Nephron progenitor cell (in vitro differentiated cells): ENCODE results near the gene RPL38.

Source experiments
- DNase-seq: peaks from one replicate; pipeline ENCODE4 v3.0.0; 2021
- H3K27ac Mint-ChIP-seq: 2 replicates; pipeline ENCODE4 v1.8.0; 2021; ENCODE audit warnings: mild to moderate bottlenecking, moderate library complexity, mixed read lengths
- H3K27me3 Mint-ChIP-seq: 2 replicates; pipeline ENCODE4 v1.8.0; 2021; ENCODE audit warnings: mild to moderate bottlenecking, low read depth, mixed read lengths; ENCODE audit not compliant: poor library complexity
- H3K36me3 Mint-ChIP-seq: 2 replicates; pipeline ENCODE4 v1.8.0; 2021; ENCODE audit warnings: low read depth, mixed read lengths
- H3K4me1 Mint-ChIP-seq: 2 replicates; pipeline ENCODE4 v1.8.0; 2021; ENCODE audit warnings: mixed read lengths
- H3K4me3 Mint-ChIP-seq: 2 replicates; pipeline ENCODE4 v1.8.0; 2021; ENCODE audit warnings: mild to moderate bottlenecking, moderate library complexity, mixed read lengths
- H3K9me3 Mint-ChIP-seq: 2 replicates; pipeline ENCODE4 v1.8.0; 2021; ENCODE audit warnings: mild to moderate bottlenecking, moderate library complexity, mixed read lengths
- TF ChIP-seq, protein P1 (sequence below): fragments of 200-600 bp; sonication (generic); IDR thresholded peaks from 2 replicates; pipeline ENCODE4 v1.5.0; 2021; ENCODE audit warnings: antibody characterized with exemption

Gene RPL38

GRCh38 chr17:74251569-74251968 lies 48.1 kb downstream of the RPL38 start:
- H3K27ac Mint-ChIP-seq: no peak overlapping the region
- H3K9me3 Mint-ChIP-seq: peaks cover 10% of the 10 kb centered on the region
- TF ChIP-seq, protein P1, sequence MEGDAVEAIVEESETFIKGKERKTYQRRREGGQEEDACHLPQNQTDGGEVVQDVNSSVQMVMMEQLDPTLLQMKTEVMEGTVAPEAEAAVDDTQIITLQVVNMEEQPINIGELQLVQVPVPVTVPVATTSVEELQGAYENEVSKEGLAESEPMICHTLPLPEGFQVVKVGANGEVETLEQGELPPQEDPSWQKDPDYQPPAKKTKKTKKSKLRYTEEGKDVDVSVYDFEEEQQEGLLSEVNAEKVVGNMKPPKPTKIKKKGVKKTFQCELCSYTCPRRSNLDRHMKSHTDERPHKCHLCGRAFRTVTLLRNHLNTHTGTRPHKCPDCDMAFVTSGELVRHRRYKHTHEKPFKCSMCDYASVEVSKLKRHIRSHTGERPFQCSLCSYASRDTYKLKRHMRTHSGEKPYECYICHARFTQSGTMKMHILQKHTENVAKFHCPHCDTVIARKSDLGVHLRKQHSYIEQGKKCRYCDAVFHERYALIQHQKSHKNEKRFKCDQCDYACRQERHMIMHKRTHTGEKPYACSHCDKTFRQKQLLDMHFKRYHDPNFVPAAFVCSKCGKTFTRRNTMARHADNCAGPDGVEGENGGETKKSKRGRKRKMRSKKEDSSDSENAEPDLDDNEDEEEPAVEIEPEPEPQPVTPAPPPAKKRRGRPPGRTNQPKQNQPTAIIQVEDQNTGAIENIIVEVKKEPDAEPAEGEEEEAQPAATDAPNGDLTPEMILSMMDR: no peak
- DNase-seq: no peak
- H3K36me3 Mint-ChIP-seq: peaks cover 2% of the 10 kb centered on the region
- peaks cover 11% of the 10 kb centered on the region for H3K27me3 Mint-ChIP-seq
- no peak overlapping the region for H3K4me3 Mint-ChIP-seq
- peaks cover 12% of the 10 kb centered on the region for H3K4me1 Mint-ChIP-seq

DNA sequence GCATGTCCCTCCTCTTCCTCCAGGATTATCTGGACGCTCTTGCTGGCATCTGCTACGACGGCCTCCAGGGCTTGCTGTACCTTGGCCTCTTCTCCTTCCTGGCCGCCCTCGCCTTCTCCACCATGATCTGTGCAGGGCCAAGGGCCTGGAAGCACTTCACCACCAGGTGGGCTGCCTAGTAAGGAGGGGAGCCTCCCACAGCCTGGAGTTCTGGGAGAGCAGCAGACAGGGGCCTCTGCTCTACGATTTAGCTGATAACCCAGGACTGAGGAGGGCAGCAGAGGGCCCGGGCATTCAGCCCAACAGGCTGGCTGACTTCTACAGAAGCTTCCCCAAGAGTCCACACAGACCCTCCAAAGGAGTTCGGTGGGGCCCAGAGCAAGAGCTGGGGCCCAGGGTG lies 48.7 kb downstream of the RPL38 start:
- Mint-ChIP-seq H3K4me3 (no peak overlapping the region), H3K36me3 (no peaks in the 10 kb centered on the region), H3K4me1 (peaks cover 12% of the 10 kb centered on the region), H3K27ac (no peak overlapping the region), H3K9me3 (peaks cover 5% of the 10 kb centered on the region), H3K27me3 (peaks cover 11% of the 10 kb centered on the region)
- no peak for DNase-seq
- TF ChIP-seq, protein P1: no peak

- Mint-ChIP-seq H3K4me1 (peaks cover 12% of the 10 kb centered on the region), H3K9me3 (no peaks in the 10 kb centered on the region), H3K36me3 (no peaks in the 10 kb centered on the region), H3K27ac (no peak overlapping the region), H3K27me3 (peaks cover 11% of the 10 kb centered on the region), H3K4me3 (no peak overlapping the region)
- TF ChIP-seq, protein P1: no peak
- no peak for DNase-seq
Observed at GRCh38 chr17:74253036-74253435, 49.6 kb downstream of the RPL38 start.

- DNase-seq: no peak
- Mint-ChIP-seq H3K9me3 (no peaks in the 10 kb centered on the region), H3K27me3 (peaks cover 28% of the 10 kb centered on the region), H3K27ac (no peak overlapping the region), H3K36me3 (no peaks in the 10 kb centered on the region), H3K4me1 (peaks cover 21% of the 10 kb centered on the region), H3K4me3 (no peak overlapping the region)
- TF ChIP-seq, protein P1: no peak
Observed at GRCh38 chr17:74257311-74257710, 53.8 kb downstream of the RPL38 start.

DNA sequence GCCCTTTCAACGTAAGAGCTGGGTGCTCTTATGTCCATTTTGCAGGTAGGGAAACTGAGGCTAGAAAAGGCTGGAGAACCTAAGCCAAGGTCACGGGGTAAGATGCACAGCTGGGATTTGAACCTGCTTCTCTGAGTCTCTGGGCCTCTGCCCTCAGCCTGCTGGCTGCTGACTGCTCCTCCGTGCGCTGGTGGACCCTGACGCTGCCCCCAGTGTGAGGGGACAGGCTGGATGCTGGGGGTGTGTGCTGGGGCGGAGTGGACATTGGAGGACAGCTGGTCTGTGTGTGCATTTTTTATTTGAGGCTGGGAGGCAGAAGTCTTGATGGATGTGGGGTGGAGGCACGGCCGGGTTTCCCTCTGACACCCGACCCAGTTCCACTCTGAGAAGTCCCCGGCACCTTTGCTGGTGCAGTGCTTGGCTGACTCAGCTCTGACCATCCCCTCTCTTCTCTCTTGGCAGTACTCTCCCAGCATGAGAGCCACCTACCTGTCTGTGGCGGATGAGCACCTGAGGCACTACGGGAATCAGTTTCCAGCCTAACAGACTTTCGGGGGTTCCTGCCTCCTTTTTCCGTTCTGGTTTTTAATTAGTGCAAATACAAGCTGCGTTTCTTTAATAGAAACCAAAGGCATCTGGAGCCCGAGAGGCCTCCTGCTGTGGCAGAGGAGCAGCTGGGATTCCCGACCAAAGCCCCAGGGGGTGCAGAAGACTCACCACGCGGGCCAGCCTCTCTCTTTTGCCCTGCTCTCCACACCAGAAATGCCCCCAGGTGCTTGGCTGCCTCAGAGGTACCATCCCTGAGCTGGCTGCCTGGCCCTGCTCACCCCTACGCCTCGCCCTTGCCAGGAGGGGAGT lies 56.4 kb downstream of the RPL38 start:
- H3K4me1 Mint-ChIP-seq: peaks cover 17% of the 10 kb centered on the region

More for the DNA sequence above, 56.4 kb downstream of the RPL38 start:
- H3K36me3 Mint-ChIP-seq: no peaks in the 10 kb centered on the region
- no peak for DNase-seq
- no peaks in the 10 kb centered on the region for H3K9me3 Mint-ChIP-seq
- H3K27ac Mint-ChIP-seq: no peak overlapping the region
- TF ChIP-seq, protein P1: no peak
- H3K27me3 Mint-ChIP-seq: peaks cover 28% of the 10 kb centered on the region
- no peak overlapping the region for H3K4me3 Mint-ChIP-seq
